ENCODE measurements around the gene BBS4. TPM values are rescaled to one million over a fixed set of nuclear protein-coding genes. Genes with fewer than 3 reads are reported as not detected.

Gene BBS4
- total RNA-seq, 1 experiment from 2014 or later = 18.9 TPM

- Mint-ChIP-seq H3K4me1 (ENCODE audit: insufficient read depth, unreplicated experiment) (no peaks in the 10 kb centered on the region), H3K36me3 (ENCODE audit: insufficient read depth, unreplicated experiment) (no peaks in the 10 kb centered on the region), H3K4me3 (ENCODE audit: unreplicated experiment) (no peak overlapping the region), H3K27me3 (ENCODE audit: insufficient read depth, unreplicated experiment) (peaks cover 20% of the 10 kb centered on the region), H3K9me3 (ENCODE audit: unreplicated experiment) (no peaks in the 10 kb centered on the region), H3K27ac (ENCODE audit: low read depth, unreplicated experiment) (no peak overlapping the region)
- intact Hi-C loops (cut with micrococcal nuclease) = no loop called here
- DNase-seq (ENCODE audit: unreplicated experiment) = no peak
- CTCF ChIA-PET = interaction anchor here (0.6 to 2.9 kb wide), 3 partner anchors 18 to 295 kb away, joined by 3 to 17 read pairs (median 4); no protein-coding TSS in a partner anchor
- no TSS peak for BruUV-seq (replicated peaks)
- POLR2A ChIA-PET = interaction anchor here (1.3 kb wide), 1 partner anchor 277 kb away, joined by 5 read pairs; no protein-coding TSS in a partner anchor
- no peak for TF ChIP-seq CTCF (IDR thresholded peaks at IDR 0.05; ENCODE audit: unreplicated experiment)
Observed at GRCh38 chr15:72786676-72787345, 100.8 kb downstream of the BBS4 start.

- Mint-ChIP-seq H3K4me3 (ENCODE audit: unreplicated experiment) (no peak overlapping the region), H3K27me3 (ENCODE audit: insufficient read depth, unreplicated experiment) (peaks cover 23% of the 10 kb centered on the region), H3K4me1 (ENCODE audit: insufficient read depth, unreplicated experiment) (no peaks in the 10 kb centered on the region), H3K9me3 (ENCODE audit: unreplicated experiment) (no peaks in the 10 kb centered on the region), H3K27ac (ENCODE audit: low read depth, unreplicated experiment) (no peak overlapping the region), H3K36me3 (ENCODE audit: insufficient read depth, unreplicated experiment) (no peaks in the 10 kb centered on the region)
- DNase-seq (ENCODE audit: unreplicated experiment) = no peak
- intact Hi-C loops (cut with micrococcal nuclease) = no loop called here
- ChIA-PET POLR2A (interaction anchor here (0.7 kb wide), 1 partner anchor 768 kb away, joined by 3 read pairs; no protein-coding TSS in a partner anchor), CTCF (interaction anchor here (1.5 kb wide), 1 partner anchor 294 kb away, joined by 4 read pairs; no protein-coding TSS in a partner anchor)
- no TSS peak for BruUV-seq (replicated peaks)
- TF ChIP-seq CTCF (IDR thresholded peaks at IDR 0.05; ENCODE audit: unreplicated experiment) = no peak
Observed at GRCh38 chr15:72787526-72787925, 101.5 kb downstream of the BBS4 start.

Other genes with a start within 250 kb of the BBS4 start
- 234 and 235 TPM in 2 replicates for gene ARIH1, start 211.9 kb upstream of the BBS4 start, total RNA-seq (2022)
- gene GOLGA6B, start 31.5 kb upstream of the BBS4 start, total RNA-seq (2022) = not detected in 2 replicates
- gene HIGD2B, start within 50 bp of the BBS4 start, total RNA-seq (2022) = not detected in 2 replicates
- 41.6 and 53.7 TPM in 2 replicates for gene ADPGK, start 97.6 kb downstream of the BBS4 start, total RNA-seq (2022)

Measured in MCF 10A (cell line).